Neural crest cell (in vitro differentiated cells): ENCODE data around the gene RPAIN. TPM values are rescaled to one million over a fixed set of nuclear protein-coding genes. Genes with fewer than 3 reads are reported as not detected.
A peak's percentile ranks its signal among the peaks of the same experiment; 100 is the strongest.

ENCODE experiments used
- DNase-seq: peaks from one replicate; pipeline ENCODE4 v3.0.0; 2021; ENCODE audit warnings: low read depth, mixed read lengths, low spot score
- H3K27ac Mint-ChIP-seq: one replicate; pipeline ENCODE4 v1.8.0; 2021; ENCODE audit warnings: mild to moderate bottlenecking, mixed read lengths; ENCODE audit not compliant: unreplicated experiment
- H3K27me3 Mint-ChIP-seq: 2 replicates; pipeline ENCODE4 v1.8.0; 2021; ENCODE audit warnings: low read depth, mild to moderate bottlenecking, mixed read lengths
- H3K36me3 Mint-ChIP-seq: 2 replicates; pipeline ENCODE4 v1.8.0; 2021; ENCODE audit warnings: low read depth, mild to moderate bottlenecking, mixed read lengths
- H3K4me1 Mint-ChIP-seq: 2 replicates; pipeline ENCODE4 v1.8.0; 2021; ENCODE audit warnings: mixed read lengths
- H3K4me3 Mint-ChIP-seq: one replicate; pipeline ENCODE4 v1.8.0; 2021; ENCODE audit warnings: mild to moderate bottlenecking, mixed read lengths
- H3K9me3 Mint-ChIP-seq: 2 replicates; pipeline ENCODE4 v1.8.0; 2021; ENCODE audit warnings: mixed read lengths
- CTCF ChIP-seq: fragments of 200-600 bp; sonication (generic); conservative IDR thresholded peaks from 2 replicates; pipeline ENCODE4 v1.5.0; 2021; ENCODE audit warnings: antibody characterized with exemption, mild to moderate bottlenecking
- long read RNA-seq: library from polyadenylated mRNA; unstranded; transcript quantifications from one replicate; pipeline ENCODE4 v2.0.0, GENCODE V29; 2020
- total RNA-seq: library from RNA; stranded (reverse); gene quantifications from 2 replicates; pipeline ENCODE4 v1.2.1, GENCODE V29; 2021

The RPAIN gene
- 99.8 and 103 TPM in 2 replicates for total RNA-seq
- long read RNA-seq, transcript RPAIN-210 (6 exons, 1,688 nt): minor isoform, 9 of 100 reads
- long read RNA-seq, transcript RPAIN-203 (7 exons, 1,535 nt): major isoform, 38 of 100 reads
- long read RNA-seq, transcript RPAIN-209 (6 exons, 1,423 nt): minor isoform, 8 of 100 reads
- long read RNA-seq, transcript RPAIN-202 (6 exons, 1,394 nt): minor isoform, 6 of 100 reads
- long read RNA-seq, partial matches to known transcripts: 3 of 100 reads
- long read RNA-seq, other reads (novel, unspliced or antisense): 14 of 100 reads

- Mint-ChIP-seq H3K4me3 (peak within 1 kb of the TSS; percentile 98), H3K36me3 (peaks cover 9% of the 10 kb centered on the region), H3K27me3 (no peaks in the 10 kb centered on the region), H3K4me1 (peaks cover 42% of the 10 kb centered on the region), H3K27ac (peak within 1 kb of the TSS; percentile 99), H3K9me3 (no peaks in the 10 kb centered on the region)
- DNase-seq: peak; percentile 80
- TF ChIP-seq CTCF: no peak
Measured at GRCh38 chr17:5419959-5420653, at the start of gene RPAIN. Gene RPAIN (plus strand): TSS chr17:5420182. CDS start chr17:5420211, 29 bp downstream.

- Mint-ChIP-seq H3K4me1 (no peaks in the 10 kb centered on the region), H3K9me3 (no peaks in the 10 kb centered on the region), H3K4me3 (no peak overlapping the region), H3K36me3 (peaks cover 22% of the 10 kb centered on the region), H3K27me3 (no peaks in the 10 kb centered on the region), H3K27ac (no peak overlapping the region)
- no peak for DNase-seq
- TF ChIP-seq CTCF: no peak
Measured at GRCh38 chr17:5370411-5370810, 49.6 kb upstream of the RPAIN start.

- Mint-ChIP-seq H3K27me3 (no peaks in the 10 kb centered on the region), H3K9me3 (no peaks in the 10 kb centered on the region), H3K27ac (peak overlapping the region; percentile 17), H3K4me3 (no peak overlapping the region), H3K4me1 (no peaks in the 10 kb centered on the region), H3K36me3 (peaks cover 27% of the 10 kb centered on the region)
- no peak for DNase-seq
- no peak for TF ChIP-seq CTCF
Measured at GRCh38 chr17:5373112-5373511, 46.9 kb upstream of the RPAIN start.

GRCh38 chr17:5378566-5379207 lies 41.3 kb upstream of the RPAIN start:
- Mint-ChIP-seq H3K9me3 (no peaks in the 10 kb centered on the region), H3K27me3 (no peaks in the 10 kb centered on the region), H3K36me3 (peaks cover 39% of the 10 kb centered on the region), H3K27ac (no peak overlapping the region), H3K4me1 (no peaks in the 10 kb centered on the region), H3K4me3 (no peak overlapping the region)
- no peak for DNase-seq
- TF ChIP-seq CTCF: no peak

- H3K4me1 Mint-ChIP-seq: no peaks in the 10 kb centered on the region
- no peak for TF ChIP-seq CTCF
- H3K9me3 Mint-ChIP-seq: no peaks in the 10 kb centered on the region
- DNase-seq: no peak
- no peak overlapping the region for H3K4me3 Mint-ChIP-seq
- no peak overlapping the region for H3K27ac Mint-ChIP-seq
- H3K27me3 Mint-ChIP-seq: no peaks in the 10 kb centered on the region
- peaks cover 40% of the 10 kb centered on the region for H3K36me3 Mint-ChIP-seq
Measured at GRCh38 chr17:5379351-5380107, 40.5 kb upstream of the RPAIN start.
